Activated CD4-positive, CD25-positive, alpha-beta regulatory T cell treated with anti-CD3 and anti-CD28 coated beads, Interleukin-2, amount 50 U/mL, for 24 hours (primary cell): ENCODE data around the gene EPAS1.

ENCODE experiments used
- ATAC-seq, 2 donors: fragments of 150-1000 bp; cut with Tn5 transposase; one replicate each; pipeline ENCODE4 v1.10.0; 2021; ENCODE audit warnings: mild to moderate bottlenecking in 1 of 2, moderate library complexity in 1 of 2

Gene EPAS1

GRCh38 chr2:46340740-46341420, 43.7 kb downstream of the EPAS1 start:
- ATAC-seq: no peak

- ATAC-seq: no peak
Observed at GRCh38 chr2:46342566-46343315, 45.5 kb downstream of the EPAS1 start.

- no peak for ATAC-seq
Observed at GRCh38 chr2:46344706-46345105, 47.5 kb downstream of the EPAS1 start.

- no peak for ATAC-seq
Observed at GRCh38 chr2:46345775-46346174, 48.6 kb downstream of the EPAS1 start.

- no peak for ATAC-seq
Observed at GRCh38 chr2:46346719-46347118, 49.5 kb downstream of the EPAS1 start.

- ATAC-seq: no peak
Observed at GRCh38 chr2:46347648-46348280, 50.6 kb downstream of the EPAS1 start.

GRCh38 chr2:46349115-46349547, 51.9 kb downstream of the EPAS1 start:
- no peak for ATAC-seq

GRCh38 chr2:46350029-46350689, 53.0 kb downstream of the EPAS1 start:
- no peak for ATAC-seq

- ATAC-seq: peak; percentile 14 to 16
Observed at GRCh38 chr2:46351098-46351749, 54.0 kb downstream of the EPAS1 start.

GRCh38 chr2:46351750-46352138, 54.5 kb downstream of the EPAS1 start:
- peak; percentile 88 to 90 for ATAC-seq

- ATAC-seq: no peak
Observed at GRCh38 chr2:46352621-46353020, 55.4 kb downstream of the EPAS1 start.

GRCh38 chr2:46353509-46353908, 56.3 kb downstream of the EPAS1 start:
- ATAC-seq: no peak

- ATAC-seq: no peak
Observed at GRCh38 chr2:46355756-46356155, 58.5 kb downstream of the EPAS1 start.

- no peak for ATAC-seq
Observed at GRCh38 chr2:46356991-46357390, 59.8 kb downstream of the EPAS1 start.

GRCh38 chr2:46358713-46359112, 61.5 kb downstream of the EPAS1 start:
- ATAC-seq: no peak

- ATAC-seq: no peak
Observed at GRCh38 chr2:46360303-46360702, 63.1 kb downstream of the EPAS1 start.

GRCh38 chr2:46361920-46362666, 64.9 kb downstream of the EPAS1 start:
- ATAC-seq: no peak

GRCh38 chr2:46362667-46363012, 65.4 kb downstream of the EPAS1 start:
- no peak for ATAC-seq

GRCh38 chr2:46363535-46364170, 66.4 kb downstream of the EPAS1 start:
- peak; percentile 74 to 78 for ATAC-seq

- no peak for ATAC-seq
Observed at GRCh38 chr2:46364797-46365457, 67.7 kb downstream of the EPAS1 start.
